GM12875 (cell line): ENCODE results near the gene WWOX.

ENCODE experiments used
- H3K4me3 ChIP-seq: one replicate; pipeline ENCODE4 v1.5.1; 2011; ENCODE audit warnings: low read depth, low read length, control low read depth
- TF ChIP-seq, protein P1 (sequence below): IDR thresholded peaks from 2 replicates; pipeline ENCODE4 v1.5.1; 2011; ENCODE audit warnings: low read depth, mild to moderate bottlenecking, control low read depth, inconsistent platforms, low read length, moderate library complexity, borderline replicate concordance; ENCODE audit not compliant: insufficient read depth

WWOX gene

DNA sequence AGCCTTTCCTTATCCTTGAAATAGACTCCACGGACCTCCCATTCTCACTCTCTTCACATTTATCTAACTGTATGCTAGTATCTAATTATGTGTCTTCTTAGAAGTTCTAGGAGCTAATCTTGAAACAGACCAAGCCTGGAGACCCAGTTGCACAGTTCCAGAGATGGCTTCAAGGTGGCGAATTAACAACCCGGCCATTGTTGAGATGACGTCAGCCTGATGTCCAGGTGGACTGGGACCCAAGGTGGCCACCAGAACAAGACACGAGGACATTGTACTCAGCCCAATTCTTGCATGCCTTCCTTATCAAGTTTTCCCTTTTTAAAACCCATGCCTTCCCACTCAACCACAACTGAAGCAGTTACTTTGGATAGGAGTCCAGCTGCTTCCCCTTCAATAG, 29.5 kb upstream of the WWOX start:
- TF ChIP-seq, protein P1, sequence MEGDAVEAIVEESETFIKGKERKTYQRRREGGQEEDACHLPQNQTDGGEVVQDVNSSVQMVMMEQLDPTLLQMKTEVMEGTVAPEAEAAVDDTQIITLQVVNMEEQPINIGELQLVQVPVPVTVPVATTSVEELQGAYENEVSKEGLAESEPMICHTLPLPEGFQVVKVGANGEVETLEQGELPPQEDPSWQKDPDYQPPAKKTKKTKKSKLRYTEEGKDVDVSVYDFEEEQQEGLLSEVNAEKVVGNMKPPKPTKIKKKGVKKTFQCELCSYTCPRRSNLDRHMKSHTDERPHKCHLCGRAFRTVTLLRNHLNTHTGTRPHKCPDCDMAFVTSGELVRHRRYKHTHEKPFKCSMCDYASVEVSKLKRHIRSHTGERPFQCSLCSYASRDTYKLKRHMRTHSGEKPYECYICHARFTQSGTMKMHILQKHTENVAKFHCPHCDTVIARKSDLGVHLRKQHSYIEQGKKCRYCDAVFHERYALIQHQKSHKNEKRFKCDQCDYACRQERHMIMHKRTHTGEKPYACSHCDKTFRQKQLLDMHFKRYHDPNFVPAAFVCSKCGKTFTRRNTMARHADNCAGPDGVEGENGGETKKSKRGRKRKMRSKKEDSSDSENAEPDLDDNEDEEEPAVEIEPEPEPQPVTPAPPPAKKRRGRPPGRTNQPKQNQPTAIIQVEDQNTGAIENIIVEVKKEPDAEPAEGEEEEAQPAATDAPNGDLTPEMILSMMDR = no peak
- H3K4me3 ChIP-seq = no peak overlapping the region

DNA sequence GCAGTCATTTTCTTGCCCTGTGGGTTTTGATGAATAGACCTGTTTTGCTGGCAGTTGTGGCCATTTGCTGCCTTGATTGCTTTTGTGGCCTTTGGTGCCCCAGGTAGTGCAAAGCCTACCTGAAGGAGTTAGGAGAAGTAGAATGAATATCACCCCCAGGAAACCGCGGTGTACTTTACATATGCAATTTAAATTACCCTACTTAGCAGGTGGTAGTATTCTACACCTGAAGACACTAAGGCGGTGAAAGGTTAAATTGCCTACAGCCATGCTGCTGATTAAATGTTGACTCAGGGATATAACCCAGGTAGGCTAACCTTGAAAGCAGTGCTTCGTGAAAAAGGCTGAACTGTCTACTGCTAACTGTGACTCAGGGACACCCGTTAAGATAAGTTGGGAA, 27.2 kb upstream of the WWOX start:
- TF ChIP-seq, protein P1 = no peak
- H3K4me3 ChIP-seq = no peak overlapping the region

DNA sequence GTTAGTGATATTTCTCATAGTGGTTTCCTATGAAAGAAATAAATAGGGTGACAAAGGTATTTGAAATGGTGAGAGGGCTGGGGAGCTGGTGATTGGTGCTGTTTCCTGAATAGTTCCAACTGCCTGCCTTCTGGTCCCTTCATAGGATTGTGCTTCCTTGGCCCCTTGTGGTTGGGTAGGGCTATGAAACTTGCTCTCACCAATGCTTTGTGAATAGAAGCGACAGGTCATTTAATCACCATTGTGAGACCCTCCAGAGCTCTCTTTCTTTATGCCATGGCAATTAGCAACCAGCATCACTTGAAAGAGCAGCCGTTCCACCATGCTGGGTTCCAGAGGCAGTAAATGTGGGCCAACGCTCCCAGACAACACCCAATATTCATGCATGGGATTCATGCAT, 23.7 kb upstream of the WWOX start:
- TF ChIP-seq, protein P1 = no peak
- no peak overlapping the region for H3K4me3 ChIP-seq

DNA sequence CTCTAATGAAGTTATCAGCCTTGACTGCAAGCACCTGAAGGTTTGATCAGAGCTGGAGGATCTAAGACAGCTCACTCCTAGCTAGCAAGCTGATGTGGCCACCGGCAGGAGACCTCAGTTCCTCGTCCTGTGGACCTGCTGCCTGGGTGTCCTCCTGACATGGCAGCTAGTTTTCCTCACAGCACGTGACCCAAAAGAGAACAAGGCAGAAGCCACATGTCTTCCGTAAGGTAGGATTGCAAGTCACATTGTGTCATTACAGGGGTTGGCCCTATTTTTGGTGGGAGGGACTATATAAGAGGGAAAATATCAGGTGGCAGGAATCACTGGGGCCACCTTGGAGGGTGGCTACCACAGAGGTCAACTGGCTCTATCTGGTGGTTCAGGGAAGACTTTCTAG, 18.1 kb upstream of the WWOX start:
- no peak overlapping the region for H3K4me3 ChIP-seq
- TF ChIP-seq, protein P1 = no peak

DNA sequence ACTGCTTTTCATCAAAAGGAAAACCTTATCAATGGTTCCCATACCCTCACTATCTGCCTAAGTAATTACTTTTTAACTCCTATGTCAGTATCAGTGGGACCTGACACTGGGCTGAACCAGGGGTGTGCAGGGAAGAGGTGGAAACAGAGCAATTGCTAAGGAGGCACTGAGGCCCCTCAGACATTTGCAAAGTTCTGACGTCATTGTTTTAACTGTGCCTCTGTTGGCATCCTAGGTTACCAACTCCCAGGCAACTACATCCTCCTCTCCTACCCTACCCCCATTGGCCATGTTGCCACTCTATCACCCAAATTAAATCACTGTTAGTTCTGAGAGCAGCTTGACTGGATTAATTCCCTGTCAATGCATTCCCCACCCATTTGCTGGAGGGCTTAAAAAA, 8.0 kb upstream of the WWOX start:
- H3K4me3 ChIP-seq = no peak overlapping the region
- TF ChIP-seq, protein P1 = no peak

DNA sequence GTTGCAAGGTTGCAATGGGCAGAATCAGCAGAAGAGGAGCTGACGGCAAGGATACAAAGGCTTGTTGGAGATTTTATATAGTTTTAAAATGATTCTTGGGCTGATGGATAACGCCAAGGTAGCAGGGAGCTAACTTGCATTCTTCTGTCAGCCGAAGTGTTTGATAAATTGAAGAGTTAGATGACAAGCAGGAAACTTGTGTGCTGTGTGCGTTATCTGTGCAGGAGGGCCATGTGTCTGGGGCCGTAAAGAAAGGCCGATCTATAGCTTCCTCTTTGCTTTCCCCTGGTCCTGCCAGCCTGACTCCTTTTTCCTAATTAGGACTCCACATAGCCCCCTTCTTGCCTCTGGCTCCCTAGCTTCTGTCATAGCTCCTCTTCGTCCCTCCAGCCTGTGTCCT, 6.7 kb upstream of the WWOX start:
- H3K4me3 ChIP-seq = no peak overlapping the region
- TF ChIP-seq, protein P1 = no peak

DNA sequence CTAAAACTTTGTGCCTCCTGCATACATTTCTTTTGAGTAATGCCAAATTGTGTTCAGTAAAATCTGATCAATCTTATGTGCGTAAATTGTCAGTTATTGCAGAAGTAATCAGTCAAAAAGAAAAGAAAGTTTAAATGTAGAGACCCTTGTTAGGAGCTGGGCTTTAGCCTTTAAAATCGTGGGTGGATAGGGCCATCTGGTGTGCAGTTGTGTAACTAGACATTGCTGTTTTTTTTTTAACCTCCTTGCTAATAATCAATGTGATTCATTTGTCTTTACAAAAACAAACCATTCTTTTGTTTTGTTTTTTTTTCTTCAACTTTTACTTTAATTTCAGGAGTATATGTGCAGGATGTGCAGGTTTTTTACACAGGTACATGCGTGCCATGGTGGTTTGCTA, 5.3 kb upstream of the WWOX start:
- TF ChIP-seq, protein P1 = no peak
- no peak overlapping the region for H3K4me3 ChIP-seq
